ENCODE data around the gene HNRNPD. TPM values are rescaled to one million over a fixed set of nuclear protein-coding genes. Genes with fewer than 3 reads are reported as not detected.
A peak's percentile ranks its signal among the peaks of the same experiment; 100 is the strongest.
"Not testable (repeated sequence)": the region's sequence is repeated elsewhere in the genome, so short reads cannot be mapped to it uniquely, and the experiment has no call there.

The HNRNPD gene, protein sequence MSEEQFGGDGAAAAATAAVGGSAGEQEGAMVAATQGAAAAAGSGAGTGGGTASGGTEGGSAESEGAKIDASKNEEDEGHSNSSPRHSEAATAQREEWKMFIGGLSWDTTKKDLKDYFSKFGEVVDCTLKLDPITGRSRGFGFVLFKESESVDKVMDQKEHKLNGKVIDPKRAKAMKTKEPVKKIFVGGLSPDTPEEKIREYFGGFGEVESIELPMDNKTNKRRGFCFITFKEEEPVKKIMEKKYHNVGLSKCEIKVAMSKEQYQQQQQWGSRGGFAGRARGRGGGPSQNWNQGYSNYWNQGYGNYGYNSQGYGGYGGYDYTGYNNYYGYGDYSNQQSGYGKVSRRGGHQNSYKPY
- 19.2 and 21.6 TPM in 2 replicates for total RNA-seq

GRCh38 chr4:82373816-82374625 lies at the start of gene HNRNPD:
HNRNPD (minus strand) TSS chr4:82373991; CDS start chr4:82373678, 313 bp downstream.
- peak; percentile 97 to 100 for DNase-seq (ENCODE audit: low read depth in 2 of 2)

DNA sequence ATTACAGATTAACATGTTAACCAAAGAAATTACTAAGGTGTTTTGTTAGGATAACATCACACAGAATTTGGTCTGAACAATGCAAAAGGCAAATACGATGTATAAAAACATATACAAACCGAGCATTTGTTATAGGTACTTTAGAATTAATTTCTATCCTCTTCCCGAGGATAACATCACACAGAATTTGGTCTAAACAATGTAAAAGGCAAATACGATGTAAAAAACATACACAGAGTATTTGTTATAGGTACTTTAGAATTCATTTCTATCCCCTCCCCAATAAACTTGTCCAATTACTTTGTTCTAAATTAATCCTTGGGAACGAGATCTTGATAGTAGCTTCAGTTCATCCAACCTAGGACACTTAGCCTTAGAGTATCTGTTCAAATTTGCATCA lies 48.8 kb upstream of the HNRNPD start:
- no peak for DNase-seq (ENCODE audit: low read depth in 2 of 2)

DNA sequence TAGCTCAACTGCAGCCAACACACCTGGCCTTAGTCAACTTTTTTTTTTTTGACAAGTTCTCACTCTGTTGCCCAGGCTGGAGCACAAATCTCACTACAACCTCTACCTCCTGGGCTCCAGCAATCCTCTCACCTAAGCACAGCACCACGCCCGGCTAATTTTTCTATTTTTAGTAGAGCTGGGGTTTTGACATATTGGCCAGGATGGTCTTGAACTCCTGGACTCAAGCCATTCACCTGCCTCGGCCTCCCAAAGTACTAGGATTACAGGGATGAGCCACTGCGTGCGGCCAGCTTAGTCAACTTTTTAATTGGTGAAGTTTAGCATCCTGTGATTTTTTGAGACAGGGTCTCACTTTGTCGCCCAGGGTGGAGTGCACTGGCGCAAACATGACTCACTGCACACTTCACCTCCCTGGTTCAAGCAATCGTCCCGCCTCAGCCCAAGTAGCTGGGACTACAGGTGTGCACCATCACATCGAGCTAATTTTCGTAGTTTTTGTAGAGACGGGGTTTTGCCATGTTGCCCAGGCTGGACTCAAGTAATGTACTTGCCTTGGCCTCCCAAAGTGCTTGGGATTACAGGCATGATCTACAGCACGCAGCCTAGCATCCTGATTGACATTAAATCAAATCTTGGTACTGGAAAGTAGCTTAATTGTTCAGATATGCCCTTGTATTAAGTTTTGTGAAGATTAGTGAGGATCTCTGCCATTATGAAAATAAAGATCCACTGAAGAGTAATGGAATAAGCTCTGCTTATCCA lies 48.2 kb upstream of the HNRNPD start:
- no peak for DNase-seq (ENCODE audit: low read depth in 2 of 2)

DNA sequence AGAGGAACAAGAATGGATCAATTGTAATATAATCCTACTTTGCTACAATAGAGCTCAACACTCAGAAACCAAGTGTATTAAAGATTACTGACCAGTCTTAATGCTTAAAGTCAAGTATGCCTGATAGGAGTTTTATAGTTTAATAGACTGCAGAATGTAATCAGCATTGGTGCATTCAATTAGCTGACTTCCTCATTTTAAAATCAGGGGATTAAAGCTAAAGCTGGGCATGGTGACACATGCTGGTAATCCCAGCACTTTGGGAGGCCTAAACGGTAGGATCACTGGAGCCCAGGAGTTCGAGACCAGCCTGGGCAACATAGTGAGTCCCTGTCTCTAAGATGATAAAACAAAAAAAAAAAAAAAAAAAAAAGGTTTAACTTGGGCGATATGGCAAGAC lies 45.7 kb upstream of the HNRNPD start:
- no peak for DNase-seq (ENCODE audit: low read depth in 2 of 2)

DNA sequence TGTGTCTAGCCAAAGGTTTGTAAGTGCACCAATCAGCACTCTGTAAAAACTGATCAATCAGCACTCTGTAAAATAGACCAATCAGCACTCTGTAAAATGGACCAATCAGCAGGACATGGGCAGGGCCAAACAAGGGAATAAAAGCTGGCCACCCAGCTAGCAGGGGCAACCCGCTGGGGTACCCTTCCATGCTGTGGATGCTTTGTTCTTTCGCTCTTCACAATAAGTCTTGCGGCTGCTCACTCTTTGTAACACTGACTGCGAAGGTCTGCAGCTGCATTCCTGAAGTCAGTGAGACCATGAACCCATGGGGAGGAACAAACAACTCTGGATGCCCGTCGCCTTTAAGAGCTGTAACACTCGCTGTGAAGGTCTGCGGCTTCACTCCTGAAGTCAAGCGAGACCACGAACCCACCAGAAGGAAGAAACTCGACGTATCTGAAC lies 42.2 kb upstream of the HNRNPD start:
- DNase-seq (ENCODE audit: low read depth in 2 of 2), result no peak

GRCh38 chr4:82415061-82415460 lies 41.3 kb upstream of the HNRNPD start:
- DNase-seq (ENCODE audit: low read depth in 2 of 2), result not testable (repeated sequence)

DNA sequence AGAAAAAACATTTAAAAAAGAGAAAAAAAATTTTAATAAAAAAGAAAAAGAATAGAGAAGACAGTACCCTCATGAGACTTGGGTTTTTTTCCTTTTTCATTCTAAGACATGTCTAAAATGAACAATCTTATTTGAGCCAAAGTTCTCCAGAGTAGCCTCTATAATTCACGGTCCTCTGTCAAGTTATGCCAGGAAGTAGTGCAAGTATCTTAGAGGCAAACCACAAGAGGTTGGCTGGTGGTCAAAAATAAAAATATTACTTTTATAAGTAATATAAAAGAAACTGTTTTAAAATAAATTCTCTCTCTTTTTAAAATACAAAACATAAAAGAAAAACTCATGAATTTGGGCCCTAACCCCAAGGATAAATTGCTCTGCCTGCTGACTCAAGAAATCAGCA lies 29.9 kb upstream of the HNRNPD start:
- no peak for DNase-seq (ENCODE audit: low read depth in 2 of 2)

- DNase-seq (ENCODE audit: low read depth in 2 of 2), result no peak
These were observed 28.5 kb upstream of the HNRNPD start for GRCh38 chr4:82402196-82402775.

- no peak for DNase-seq (ENCODE audit: low read depth in 2 of 2)
These were observed 27.8 kb upstream of the HNRNPD start for GRCh38 chr4:82401600-82401999.

DNA sequence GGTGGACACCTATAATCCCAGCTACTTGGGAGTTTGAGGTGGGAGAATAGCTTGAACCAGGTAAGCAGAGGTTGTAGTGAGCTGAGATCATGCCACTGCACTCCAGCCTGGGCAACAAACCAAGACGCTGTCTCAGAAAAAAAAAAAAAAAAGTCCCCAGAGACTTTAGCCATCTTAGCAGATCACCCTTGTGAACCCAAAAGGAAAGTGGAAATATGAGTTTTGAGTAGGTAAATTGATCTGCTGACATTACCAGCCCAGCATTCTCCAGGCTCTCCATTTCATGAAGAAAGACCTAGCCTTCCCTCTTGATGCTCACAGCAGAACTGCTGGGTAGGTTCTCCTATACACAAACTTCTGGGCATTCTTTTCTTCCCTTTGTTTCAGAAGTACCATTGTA lies 24.5 kb upstream of the HNRNPD start:
- no peak for DNase-seq (ENCODE audit: low read depth in 2 of 2)

DNA sequence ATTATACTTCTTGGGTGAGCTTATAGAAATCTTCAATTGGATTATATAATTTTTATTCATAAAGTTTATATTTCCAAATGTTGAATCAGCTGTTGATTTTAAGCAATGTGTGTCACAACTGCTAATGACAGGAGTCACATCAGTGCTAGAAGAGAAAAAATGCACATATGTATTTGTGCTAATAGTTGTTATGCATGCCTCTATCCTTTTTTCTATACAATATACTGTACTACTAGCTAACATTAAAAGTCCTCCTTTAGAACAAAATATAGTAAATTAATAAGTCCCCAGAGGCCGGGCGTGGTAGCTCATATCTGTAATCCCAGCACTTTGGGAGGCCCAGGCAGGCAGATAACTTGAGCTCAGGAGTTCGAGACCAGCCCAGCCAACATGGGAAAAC lies 23.7 kb upstream of the HNRNPD start:
- DNase-seq (ENCODE audit: low read depth in 2 of 2), result no peak

GRCh38 chr4:82394896-82395295 lies 21.1 kb upstream of the HNRNPD start:
- no peak for DNase-seq (ENCODE audit: low read depth in 2 of 2)

DNA sequence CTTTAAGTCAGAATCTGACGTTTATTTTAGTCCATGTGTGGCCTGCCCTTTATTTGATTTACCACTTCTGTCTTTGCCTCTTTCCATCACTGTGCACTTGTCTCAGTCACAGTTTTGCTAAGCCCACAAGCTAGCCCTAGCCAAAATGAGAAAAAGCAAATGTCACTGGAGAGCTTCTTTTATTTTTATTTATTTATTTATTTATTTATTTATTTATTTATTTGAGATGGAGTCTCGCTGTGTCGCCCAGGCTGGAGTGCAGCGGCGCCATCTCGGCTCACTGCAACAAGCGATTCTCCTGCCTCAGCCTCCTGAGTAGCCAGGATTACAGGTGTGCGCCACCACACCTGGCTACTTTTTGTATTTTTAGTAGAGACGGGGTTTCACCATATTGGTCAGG lies 16.3 kb upstream of the HNRNPD start:
- DNase-seq (ENCODE audit: low read depth in 2 of 2), result not testable (repeated sequence)

- DNase-seq (ENCODE audit: low read depth in 2 of 2), result no peak
These were observed 14.6 kb upstream of the HNRNPD start for GRCh38 chr4:82388405-82388804.

DNA sequence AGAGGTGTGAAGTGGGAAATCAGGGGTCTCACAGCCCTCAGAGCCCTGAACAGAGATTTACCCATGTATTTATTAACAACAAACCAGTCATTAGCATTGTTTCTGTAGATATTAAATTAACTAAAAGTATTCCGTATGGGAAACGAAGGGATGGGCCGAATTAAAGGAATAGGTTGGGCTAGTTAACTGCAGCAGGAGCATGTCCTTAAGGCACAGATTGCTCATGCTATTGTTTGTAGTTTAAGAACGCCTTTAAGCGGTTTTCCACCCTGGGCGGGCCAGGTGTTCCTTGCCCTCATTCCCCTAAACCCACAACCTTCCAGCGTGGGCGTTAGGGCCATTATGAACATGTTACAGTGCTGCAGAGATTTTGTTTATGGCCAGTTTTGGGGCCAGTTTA lies 12.5 kb upstream of the HNRNPD start:
- DNase-seq (ENCODE audit: low read depth in 2 of 2), result not testable (repeated sequence)

- DNase-seq (ENCODE audit: low read depth in 2 of 2), result peak in 1 of 2 donors; percentile 14
These were observed 9.0 kb upstream of the HNRNPD start for GRCh38 chr4:82382751-82383150.

GRCh38 chr4:82381661-82382296 lies 8.0 kb upstream of the HNRNPD start:
- no peak for DNase-seq (ENCODE audit: low read depth in 2 of 2)

- DNase-seq (ENCODE audit: low read depth in 2 of 2), result no peak
These were observed 7.4 kb upstream of the HNRNPD start for GRCh38 chr4:82381235-82381634.

DNA sequence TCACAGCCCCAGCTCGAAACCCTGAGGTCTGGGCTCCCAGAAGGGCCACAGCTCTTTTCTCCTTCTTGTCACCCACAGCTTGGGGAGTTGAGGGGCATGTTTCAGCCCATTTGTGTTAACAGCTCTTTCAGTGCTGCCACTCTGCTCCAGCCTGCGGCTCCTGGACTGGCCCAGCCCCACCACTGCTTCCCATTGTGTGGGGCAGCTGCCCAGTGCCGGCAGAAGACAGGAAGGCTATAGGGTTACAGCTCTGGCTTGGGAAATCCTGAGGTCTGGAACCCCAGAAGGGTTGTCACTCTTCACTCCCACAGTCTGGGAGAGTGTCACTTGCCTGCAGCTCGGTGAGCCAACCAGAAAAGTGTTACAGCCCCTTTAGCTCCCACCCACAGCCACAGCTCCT lies 7.0 kb upstream of the HNRNPD start:
- no peak for DNase-seq (ENCODE audit: low read depth in 2 of 2)

GRCh38 chr4:82380344-82380743 lies 6.6 kb upstream of the HNRNPD start:
- DNase-seq (ENCODE audit: low read depth in 2 of 2), result no peak

GRCh38 chr4:82376109-82376508 lies 2.3 kb upstream of the HNRNPD start:
- DNase-seq (ENCODE audit: low read depth in 2 of 2), result no peak

All from lung microvascular endothelial cell (primary cell).